Activated CD4-positive, alpha-beta T cell treated with anti-CD3 and anti-CD28 coated beads for 36 hours (primary cell): ENCODE measurements around the gene TLE2. TPM values are rescaled to one million over a fixed set of nuclear protein-coding genes. Genes with fewer than 3 reads are reported as not detected.

ENCODE experiments used
- ATAC-seq: fragments of 200-7000 bp; cut with Tn5 transposase; one replicate; pipeline ENCODE4 v1.10.0; 2021; ENCODE audit warnings: mild to moderate bottlenecking, moderate library complexity
- CTCF ChIA-PET: fragments of 350-600 bp; sonication (Branson Sonifier 250); formaldehyde crosslinking; loops from one replicate; lab custom pipeline; 2021; ENCODE audit warnings: antibody characterized with exemption; lab: Charles Lee
- POLR2A ChIA-PET: fragments of 350-600 bp; sonication (Branson Sonifier 250); formaldehyde crosslinking; loops from one replicate; lab custom pipeline; 2021; ENCODE audit warnings: antibody characterized with exemption, inconsistent platforms; lab: Charles Lee
- DNase-seq: peaks from one replicate; pipeline ENCODE4 v3.0.0-alpha.2; 2020
- H3K27ac Mint-ChIP-seq: one replicate; pipeline ENCODE4 v1.8.0; 2021; ENCODE audit warnings: mixed read lengths
- H3K27me3 Mint-ChIP-seq: one replicate; pipeline ENCODE4 v1.8.0; 2021; ENCODE audit warnings: mixed read lengths
- H3K36me3 Mint-ChIP-seq: one replicate; pipeline ENCODE4 v1.8.0; 2021; ENCODE audit warnings: low read depth, mixed read lengths
- H3K4me1 Mint-ChIP-seq: one replicate; pipeline ENCODE4 v1.8.0; 2021; ENCODE audit warnings: mixed read lengths
- H3K4me3 Mint-ChIP-seq: one replicate; pipeline ENCODE4 v1.8.0; 2021; ENCODE audit warnings: mild to moderate bottlenecking, moderate library complexity, mixed read lengths
- H3K9me3 Mint-ChIP-seq: one replicate; pipeline ENCODE4 v1.8.0; 2021; ENCODE audit warnings: low read depth, mixed read lengths
- intact Hi-C, 2 experiments: fragments of 100-400 bp; cut with DNase I in 1 of 2; cut with micrococcal nuclease in 1 of 2; formaldehyde crosslinking; loops; one replicate each; pipeline versions ENCODE4 v1.14.2 to v1.15.1; 2022 to 2024; cut with DNase I, micrococcal nuclease
- total RNA-seq, 2 experiments: library from RNA; stranded (reverse); gene quantifications; one replicate each; pipeline ENCODE4 v1.2.3, GENCODE V29; 2021

The TLE2 gene
- total RNA-seq, 2 experiments from 2014 or later: 4.7 to 6.3 TPM

GRCh38 chr19:2978772-2979171 is 50.3 kb downstream of the TLE2 start:
- intact Hi-C loops: no loop called here
- no peak for ATAC-seq
- POLR2A ChIA-PET: interaction anchor here (0.7 kb wide), 1 partner anchor 64 kb away, joined by 3 read pairs; no protein-coding TSS in a partner anchor
- no peak for DNase-seq
- H3K4me3 Mint-ChIP-seq: no peak overlapping the region
- H3K27ac Mint-ChIP-seq: no peak overlapping the region
- H3K27me3 Mint-ChIP-seq: peaks cover 11% of the 10 kb centered on the region
- no peaks in the 10 kb centered on the region for H3K36me3 Mint-ChIP-seq
- no peaks in the 10 kb centered on the region for H3K9me3 Mint-ChIP-seq
- CTCF ChIA-PET: interaction anchor here (2.4 kb wide), 1 partner anchor 16 kb away, joined by 8 read pairs; no protein-coding TSS in a partner anchor
- peaks cover 14% of the 10 kb centered on the region for H3K4me1 Mint-ChIP-seq

DNA sequence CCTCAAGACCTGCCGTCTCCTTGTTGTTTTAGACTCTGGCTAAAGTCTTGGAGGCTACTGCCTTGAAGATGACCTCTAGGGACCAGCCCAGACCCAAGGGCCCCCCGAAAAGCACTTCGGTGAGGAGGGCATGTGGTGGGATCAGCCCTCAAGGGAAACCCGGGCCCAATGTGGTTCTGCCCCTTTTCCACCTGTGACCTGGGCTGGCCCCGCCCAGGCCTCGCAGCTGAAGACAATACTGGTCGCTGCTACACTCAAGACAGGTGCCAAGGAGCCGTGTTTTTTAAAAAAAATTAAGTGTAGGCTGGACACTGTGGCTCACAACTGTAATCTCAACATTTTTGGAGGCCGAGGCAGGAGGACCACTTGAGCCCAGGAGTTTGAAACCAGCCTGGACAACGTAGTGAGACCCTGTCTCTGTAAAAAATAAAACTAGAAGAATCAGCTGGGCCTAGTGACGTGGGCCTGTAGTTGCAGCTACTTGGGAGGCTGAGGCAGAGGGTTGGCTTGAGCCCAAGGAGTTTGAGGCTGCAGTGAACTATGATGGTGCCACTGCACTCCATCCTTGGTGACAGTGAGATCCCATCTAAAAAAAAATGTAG is 50.8 kb downstream of the TLE2 start:
- Mint-ChIP-seq H3K27ac (no peak overlapping the region), H3K27me3 (peaks cover 6% of the 10 kb centered on the region), H3K4me1 (peaks cover 14% of the 10 kb centered on the region), H3K4me3 (no peak overlapping the region), H3K9me3 (no peaks in the 10 kb centered on the region), H3K36me3 (no peaks in the 10 kb centered on the region)
- intact Hi-C loops: no loop called here
- ChIA-PET CTCF (interaction anchor here (0.6 to 2.8 kb wide), 3 partner anchors 16 to 82 kb away, joined by 3 to 15 read pairs (median 8); no protein-coding TSS in a partner anchor), POLR2A (no interaction called here)
- ATAC-seq (no peak), DNase-seq (no peak)

GRCh38 chr19:2977746-2978138 is 51.3 kb downstream of the TLE2 start:
- POLR2A ChIA-PET: no interaction called here
- CTCF ChIA-PET: interaction anchor here (0.6 to 2.8 kb wide), 6 partner anchors 15 to 132 kb away, joined by 3 to 15 read pairs (median 6); no protein-coding TSS in a partner anchor
- intact Hi-C loops: loop anchor here in 1 of 2 experiments (1.0 to 2.0 kb wide), 11 partner anchors 15 to 308 kb away; partner anchors contain the start of genes GNG7, NCLN, THOP1 and TLE5
- ATAC-seq: no peak
- H3K27ac Mint-ChIP-seq: no peak overlapping the region
- peaks cover 14% of the 10 kb centered on the region for H3K4me1 Mint-ChIP-seq
- peak overlapping the region; percentile 77 for H3K4me3 Mint-ChIP-seq
- H3K27me3 Mint-ChIP-seq: peaks cover 4% of the 10 kb centered on the region
- H3K36me3 Mint-ChIP-seq: no peaks in the 10 kb centered on the region
- no peaks in the 10 kb centered on the region for H3K9me3 Mint-ChIP-seq
- DNase-seq: peak; percentile 21

DNA sequence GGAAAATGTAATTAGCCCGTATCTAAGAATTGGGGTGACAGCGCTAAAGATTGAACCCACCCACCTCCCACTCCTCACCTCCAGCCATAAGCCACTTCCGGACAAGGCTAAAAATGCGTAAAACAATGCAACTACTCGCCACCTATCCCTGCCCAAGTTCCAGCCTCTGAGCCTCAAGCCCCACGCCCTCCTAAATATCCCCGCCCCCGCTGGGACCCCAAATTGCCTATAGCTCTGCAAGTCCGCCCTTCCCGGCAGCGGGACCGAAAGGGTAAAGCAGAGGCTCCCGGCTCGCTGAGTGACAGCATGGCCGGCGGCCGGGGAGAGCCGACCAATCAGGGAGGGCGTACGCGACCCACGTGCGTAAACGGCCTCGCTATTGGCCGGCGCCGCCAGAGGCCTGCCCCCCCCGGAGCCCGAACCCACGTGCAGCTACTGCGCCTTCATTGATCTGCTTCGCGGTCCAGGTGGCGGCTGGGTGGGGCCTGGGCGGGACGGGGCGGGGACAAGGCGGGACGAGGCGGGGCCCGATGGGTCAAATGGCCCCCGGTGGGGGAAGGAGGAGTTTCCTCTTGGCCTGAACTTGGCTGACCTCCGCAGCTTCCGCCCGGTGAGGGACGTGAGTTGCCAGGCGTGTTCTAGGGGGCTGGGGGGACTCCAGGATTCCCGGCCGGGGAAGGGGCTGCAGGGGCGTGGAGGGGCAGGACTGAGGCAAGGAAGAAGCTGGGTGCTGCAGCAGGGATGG is 51.9 kb downstream of the TLE2 start, which contains the start of gene TLE6:
TLE6 (plus strand) TSS at position 564 of the 745 bp plus-strand sequence. CDS start 670 bp downstream, outside the sequence.
- no peaks in the 10 kb centered on the region for H3K9me3 Mint-ChIP-seq
- DNase-seq: peak; percentile 98
- no peaks in the 10 kb centered on the region for H3K36me3 Mint-ChIP-seq
- peaks cover 14% of the 10 kb centered on the region for H3K4me1 Mint-ChIP-seq
- H3K27me3 Mint-ChIP-seq: peaks cover 4% of the 10 kb centered on the region
- POLR2A ChIA-PET: no interaction called here
- CTCF ChIA-PET: interaction anchor here (0.6 to 2.8 kb wide), 6 partner anchors 14 to 133 kb away, joined by 3 to 15 read pairs (median 6); no protein-coding TSS in a partner anchor
- ATAC-seq: peak; percentile 100
- peak within 1 kb of the TSS; percentile 63 for H3K27ac Mint-ChIP-seq
- H3K4me3 Mint-ChIP-seq: peak within 1 kb of the TSS; percentile 77
- intact Hi-C loops: loop anchor here in 1 of 2 experiments (1.0 to 2.0 kb wide), 11 partner anchors 15 to 308 kb away; partner anchors contain the start of genes GNG7, NCLN, THOP1 and TLE5

DNA sequence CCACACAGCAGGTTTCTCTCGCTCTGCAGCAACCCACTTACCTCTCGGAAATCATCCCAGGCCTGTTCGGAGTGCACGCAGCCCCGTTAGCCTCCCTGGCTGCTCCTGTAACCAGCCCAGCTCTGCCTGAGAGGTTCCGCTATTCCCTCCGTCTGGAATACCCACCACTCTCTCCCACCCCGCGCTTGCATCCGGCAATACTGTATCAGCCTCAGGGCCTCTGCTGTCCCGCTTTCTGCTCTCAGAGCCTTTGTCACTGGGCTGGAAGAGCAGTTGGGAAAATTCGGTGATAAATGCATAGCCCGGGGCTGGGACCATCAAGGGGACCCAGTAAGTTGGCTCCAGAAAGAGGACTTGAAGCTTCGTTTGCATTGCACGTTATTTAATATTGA is 52.5 kb downstream of the TLE2 start:
- H3K27me3 Mint-ChIP-seq: no peaks in the 10 kb centered on the region
- ChIA-PET POLR2A (no interaction called here), CTCF (interaction anchor here (0.7 to 2.8 kb wide), 4 partner anchors 14 to 128 kb away, joined by 3 to 15 read pairs (median 8); no protein-coding TSS in a partner anchor)
- no peak for DNase-seq
- intact Hi-C loops: loop anchor here in 1 of 2 experiments (2.0 kb wide), 1 partner anchor 86 kb away; the partner anchor contains the start of gene TLE5
- no peaks in the 10 kb centered on the region for H3K36me3 Mint-ChIP-seq
- H3K4me1 Mint-ChIP-seq: peaks cover 14% of the 10 kb centered on the region
- H3K27ac Mint-ChIP-seq: no peak overlapping the region
- no peaks in the 10 kb centered on the region for H3K9me3 Mint-ChIP-seq
- peak overlapping the region; percentile 77 for H3K4me3 Mint-ChIP-seq
- ATAC-seq: peak; percentile 2

DNA sequence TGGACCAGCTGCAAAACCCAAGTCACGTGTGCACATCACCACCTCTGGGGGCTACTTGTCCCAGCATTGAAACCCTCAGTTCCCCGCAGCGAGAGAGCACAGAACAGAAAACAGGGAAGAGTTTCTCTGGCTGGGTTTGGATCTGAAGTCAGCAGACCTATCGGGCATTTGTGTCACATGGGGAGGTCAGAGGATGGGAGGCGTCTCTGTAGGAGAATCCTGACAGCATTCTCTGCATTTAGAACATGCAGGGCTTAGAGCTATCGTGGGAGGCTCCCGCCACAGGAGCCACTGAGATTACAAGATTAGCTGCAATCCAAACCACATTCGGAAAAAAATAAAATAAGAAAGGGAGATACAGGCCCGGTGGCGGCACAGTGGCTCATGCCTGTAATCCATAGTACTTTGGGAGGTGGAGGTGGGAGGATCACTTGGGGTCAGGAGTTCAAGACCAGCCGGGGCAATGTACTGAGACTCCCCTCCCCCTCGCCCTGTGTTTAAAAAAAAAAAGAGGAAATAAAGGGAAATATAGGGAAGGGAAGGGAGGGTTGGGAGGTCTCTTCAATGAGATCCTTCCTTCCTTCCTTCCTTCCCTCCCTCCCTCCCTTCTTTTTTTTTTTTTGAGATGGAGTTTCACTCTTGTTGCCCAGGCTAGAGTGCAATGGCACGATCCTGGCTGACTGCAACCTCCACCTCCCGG is 54.6 kb downstream of the TLE2 start:
- no peak overlapping the region for H3K4me3 Mint-ChIP-seq
- intact Hi-C loops: no loop called here
- H3K27me3 Mint-ChIP-seq: no peaks in the 10 kb centered on the region
- no peak overlapping the region for H3K27ac Mint-ChIP-seq
- peaks cover 14% of the 10 kb centered on the region for H3K4me1 Mint-ChIP-seq
- ChIA-PET POLR2A (no interaction called here), CTCF (interaction anchor here (1.2 kb wide), 1 partner anchor 24 kb away, joined by 3 read pairs; no protein-coding TSS in a partner anchor)
- no peak for ATAC-seq
- H3K36me3 Mint-ChIP-seq: no peaks in the 10 kb centered on the region
- no peaks in the 10 kb centered on the region for H3K9me3 Mint-ChIP-seq
- DNase-seq: peak; percentile 38

GRCh38 chr19:2973229-2973628 is 55.9 kb downstream of the TLE2 start:
- no peaks in the 10 kb centered on the region for H3K27me3 Mint-ChIP-seq
- peaks cover 14% of the 10 kb centered on the region for H3K4me1 Mint-ChIP-seq
- no peak for ATAC-seq
- no peaks in the 10 kb centered on the region for H3K36me3 Mint-ChIP-seq
- no peak for DNase-seq
- H3K9me3 Mint-ChIP-seq: no peaks in the 10 kb centered on the region
- intact Hi-C loops: no loop called here
- CTCF ChIA-PET: interaction anchor here (1.2 kb wide), 1 partner anchor 23 kb away, joined by 3 read pairs; no protein-coding TSS in a partner anchor
- H3K4me3 Mint-ChIP-seq: no peak overlapping the region
- POLR2A ChIA-PET: no interaction called here
- no peak overlapping the region for H3K27ac Mint-ChIP-seq

GRCh38 chr19:2970201-2970835 is 58.8 kb downstream of the TLE2 start:
- Mint-ChIP-seq H3K36me3 (no peaks in the 10 kb centered on the region), H3K4me1 (peaks cover 5% of the 10 kb centered on the region), H3K4me3 (no peak overlapping the region), H3K27me3 (no peaks in the 10 kb centered on the region), H3K27ac (no peak overlapping the region), H3K9me3 (no peaks in the 10 kb centered on the region)
- ATAC-seq (no peak), DNase-seq (no peak)
- ChIA-PET CTCF (interaction anchor here (0.7 kb wide), 1 partner anchor 214 kb away, joined by 3 read pairs; no protein-coding TSS in a partner anchor), POLR2A (no interaction called here)
- intact Hi-C loops: no loop called here

DNA sequence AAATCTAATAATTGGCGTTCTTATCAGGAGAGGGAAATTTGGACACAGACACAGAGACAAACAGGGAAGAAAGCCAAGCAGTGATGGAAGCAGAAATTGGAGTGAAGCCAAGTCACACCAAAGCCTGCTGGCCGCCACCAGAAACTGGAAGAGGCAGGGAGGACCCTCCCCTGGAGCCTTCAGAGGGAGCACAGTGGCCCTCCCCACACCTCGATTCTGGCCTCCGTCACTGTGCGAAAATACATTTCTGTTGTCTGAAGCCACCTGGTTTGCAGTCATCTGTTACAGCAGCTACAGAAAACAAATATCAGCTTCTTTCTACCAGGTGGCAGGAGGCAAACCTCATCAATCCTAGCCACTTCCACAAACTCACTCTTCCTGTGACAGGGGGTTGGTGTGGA is 60.0 kb downstream of the TLE2 start:
- Mint-ChIP-seq H3K27ac (no peak overlapping the region), H3K4me1 (no peaks in the 10 kb centered on the region), H3K4me3 (no peak overlapping the region), H3K9me3 (no peaks in the 10 kb centered on the region), H3K27me3 (no peaks in the 10 kb centered on the region), H3K36me3 (no peaks in the 10 kb centered on the region)
- DNase-seq (no peak), ATAC-seq (no peak)
- POLR2A ChIA-PET: no interaction called here
- CTCF ChIA-PET: interaction anchor here (1.1 kb wide), 2 partner anchors 11 to 67 kb away, joined by 3 read pairs; no protein-coding TSS in a partner anchor
- intact Hi-C loops: no loop called here

- DNase-seq (no peak), ATAC-seq (no peak)
- Mint-ChIP-seq H3K27ac (no peak overlapping the region), H3K36me3 (no peaks in the 10 kb centered on the region), H3K4me1 (no peaks in the 10 kb centered on the region), H3K4me3 (no peak overlapping the region), H3K9me3 (no peaks in the 10 kb centered on the region), H3K27me3 (no peaks in the 10 kb centered on the region)
- POLR2A ChIA-PET: no interaction called here
- intact Hi-C loops: no loop called here
- CTCF ChIA-PET: interaction anchor here (0.7 to 1.4 kb wide), 4 partner anchors 10 to 261 kb away, joined by 3 read pairs; no protein-coding TSS in a partner anchor
These were observed 61.1 kb downstream of the TLE2 start for GRCh38 chr19:2967972-2968371.
